Adrenal gland (tissue), 5 donors: ENCODE data around the gene HBA1.
"Not testable (repeated sequence)": the region's sequence is repeated elsewhere in the genome, so short reads cannot be mapped to it uniquely, and the experiment has no call there.

ENCODE experiments used
- POLR2A ChIP-seq, 2 donors: fragments of 450-650 bp; IDR thresholded peaks; one replicate each; pipeline ENCODE4 v1.6.1; 2017; ENCODE audit warnings: antibody characterized with exemption in 2 of 2, mild to moderate bottlenecking in 2 of 2, moderate library complexity in 1 of 2
- TF ChIP-seq, protein P1 (sequence below), 6 experiments: fragments of 450-650 bp in 4 of 6; fragments of 200-600 bp in 2 of 6; sonication (generic) in 1 of 6; IDR thresholded peaks; 1 replicate in 5 of 6; 2 replicates in 1 of 6; pipeline versions ENCODE4 v1.5.1 to v1.8.0; 2016 to 2021; ENCODE audit warnings: antibody characterized with exemption in 6 of 6, mild to moderate bottlenecking in 2 of 6, moderate library complexity in 1 of 6
- donor health status: DM: no; HTN: no; CAD: no.

DNA sequence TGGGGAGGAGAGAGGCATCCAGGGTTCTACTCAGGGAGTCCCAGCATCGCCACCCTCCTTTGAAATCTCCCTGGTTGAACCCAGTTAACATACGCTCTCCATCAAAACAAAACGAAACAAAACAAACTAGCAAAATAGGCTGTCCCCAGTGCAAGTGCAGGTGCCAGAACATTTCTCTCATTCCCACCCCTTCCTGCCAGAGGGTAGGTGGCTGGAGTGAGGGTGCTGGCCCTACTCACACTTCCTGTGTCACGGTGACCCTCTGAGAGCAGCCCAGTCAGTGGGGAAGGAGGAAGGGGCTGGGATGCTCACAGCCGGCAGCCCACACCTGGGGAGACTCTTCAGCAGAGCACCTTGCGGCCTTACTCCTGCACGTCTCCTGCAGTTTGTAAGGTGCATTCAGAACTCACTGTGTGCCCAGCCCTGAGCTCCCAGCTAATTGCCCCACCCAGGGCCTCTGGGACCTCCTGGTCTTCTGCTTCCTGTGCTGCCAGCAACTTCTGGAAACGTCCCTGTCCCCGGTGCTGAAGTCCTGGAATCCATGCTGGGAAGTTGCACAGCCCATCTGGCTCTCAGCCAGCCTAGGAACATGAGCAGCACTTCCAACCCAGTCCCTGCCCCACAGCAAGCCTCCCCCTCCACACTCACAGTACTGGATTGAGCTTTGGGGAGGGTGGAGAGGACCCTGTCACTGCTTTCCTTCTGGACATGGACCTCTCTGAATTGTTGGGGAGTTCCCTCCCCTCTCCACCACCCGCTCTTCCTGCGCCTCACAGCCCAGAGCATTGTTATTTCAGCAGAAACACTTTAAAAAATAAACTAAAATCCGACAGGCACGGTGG lies 2.3 kb upstream of the HBA1 start:
- TF ChIP-seq, protein P1, sequence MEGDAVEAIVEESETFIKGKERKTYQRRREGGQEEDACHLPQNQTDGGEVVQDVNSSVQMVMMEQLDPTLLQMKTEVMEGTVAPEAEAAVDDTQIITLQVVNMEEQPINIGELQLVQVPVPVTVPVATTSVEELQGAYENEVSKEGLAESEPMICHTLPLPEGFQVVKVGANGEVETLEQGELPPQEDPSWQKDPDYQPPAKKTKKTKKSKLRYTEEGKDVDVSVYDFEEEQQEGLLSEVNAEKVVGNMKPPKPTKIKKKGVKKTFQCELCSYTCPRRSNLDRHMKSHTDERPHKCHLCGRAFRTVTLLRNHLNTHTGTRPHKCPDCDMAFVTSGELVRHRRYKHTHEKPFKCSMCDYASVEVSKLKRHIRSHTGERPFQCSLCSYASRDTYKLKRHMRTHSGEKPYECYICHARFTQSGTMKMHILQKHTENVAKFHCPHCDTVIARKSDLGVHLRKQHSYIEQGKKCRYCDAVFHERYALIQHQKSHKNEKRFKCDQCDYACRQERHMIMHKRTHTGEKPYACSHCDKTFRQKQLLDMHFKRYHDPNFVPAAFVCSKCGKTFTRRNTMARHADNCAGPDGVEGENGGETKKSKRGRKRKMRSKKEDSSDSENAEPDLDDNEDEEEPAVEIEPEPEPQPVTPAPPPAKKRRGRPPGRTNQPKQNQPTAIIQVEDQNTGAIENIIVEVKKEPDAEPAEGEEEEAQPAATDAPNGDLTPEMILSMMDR (IDR thresholded peaks at IDR 0.05) = not testable (repeated sequence)
- TF ChIP-seq POLR2A (IDR thresholded peaks at IDR 0.05) = not testable (repeated sequence)
